Endothelial cell of umbilical vein (primary cell): Measurements from ENCODE around the gene STMP1. TPM values are rescaled to one million over a fixed set of nuclear protein-coding genes. Genes with fewer than 3 reads are reported as not detected.

Experiments used
- BruUV-seq: library from RNA; stranded (reverse); fragments of 400-500 nt; replicated peaks from 2 replicates; lab custom pipeline; 2021; lab: Mats Ljungman, UMichigan
- CTCF ChIA-PET: fragments of 300-600, 350-600 bp; sonication (Branson Sonifier 250); formaldehyde crosslinking; loops from one replicate; lab custom pipeline; 2021; ENCODE audit warnings: antibody characterized with exemption, inconsistent platforms; lab: Charles Lee
- POLR2A ChIA-PET: fragments of 300-600, 350-600 bp; sonication (Branson Sonifier 250); formaldehyde crosslinking; loops from one replicate; lab custom pipeline; 2021; ENCODE audit warnings: antibody characterized with exemption, inconsistent platforms; lab: Charles Lee
- DNase-seq: peaks from one replicate; pipeline ENCODE4 v3.0.0-alpha.2; 2011; ENCODE audit warnings: low read depth, low spot score
- FAIRE-seq: peaks from 2 replicates; lab custom pipeline; 2011; peaks lifted over from hg19 to GRCh38; lab: Jason Lieb, UNC
- H2AFZ ChIP-seq: 2 replicates; pipeline ENCODE4 v1.6.0; 2012; ENCODE audit warnings: low read depth, low read length, control low read depth, inconsistent platforms
- H3K27ac ChIP-seq: 2 replicates; pipeline ENCODE4 v1.5.1; 2011; ENCODE audit warnings: low read depth, mild to moderate bottlenecking, control low read depth, low read length, moderate library complexity; ENCODE audit not compliant: insufficient read depth
- H3K27me3 ChIP-seq, 2 experiments: 2 replicates each; pipeline versions ENCODE4 v1.6.0 to v1.6.1; 2011; ENCODE audit warnings: low read length in 2 of 2, mixed read lengths in 1 of 2; ENCODE audit not compliant: control insufficient read depth in 2 of 2, insufficient read depth in 2 of 2
- H3K36me3 ChIP-seq, 2 experiments: 2 replicates in 1 of 2; 3 replicates in 1 of 2; pipeline ENCODE4 v1.5.1; 2011; ENCODE audit warnings: low read length in 2 of 2, mild to moderate bottlenecking in 1 of 2, moderate library complexity in 1 of 2; ENCODE audit not compliant: control insufficient read depth in 2 of 2, insufficient read depth in 2 of 2; ENCODE audit errors: extremely low read depth in 1 of 2
- H3K4me1 ChIP-seq: 3 replicates; pipeline ENCODE4 v1.5.1; 2011; ENCODE audit warnings: mild to moderate bottlenecking, low read length; ENCODE audit not compliant: control insufficient read depth, insufficient read depth; ENCODE audit errors: extremely low read depth
- H3K4me2 ChIP-seq: 2 replicates; pipeline ENCODE4 v1.6.1; 2011; ENCODE audit warnings: low read length, control low read depth, mixed read lengths; ENCODE audit not compliant: insufficient read depth
- H3K4me3 ChIP-seq, 3 experiments: fragments of 200-600 bp in 1 of 3; sonication (generic), shearing (Covaris generic) in 1 of 3; replicated peaks in 1 of 3; 2 replicates each; pipeline ENCODE4 v1.5.1; 2011 to 2016; ENCODE audit warnings: control low read depth in 3 of 3, low read length in 3 of 3, mild to moderate bottlenecking in 2 of 3, inconsistent platforms in 1 of 3, low read depth in 1 of 3, moderate library complexity in 1 of 3; ENCODE audit not compliant: insufficient read depth in 1 of 3
- H3K79me2 ChIP-seq: 2 replicates; pipeline ENCODE4 v1.6.0; 2012; ENCODE audit warnings: low read length, inconsistent platforms; ENCODE audit not compliant: control insufficient read depth, insufficient read depth
- H3K9ac ChIP-seq: replicated peaks from 2 replicates; pipeline ENCODE3; 2011; ENCODE audit warnings: low read length, control low read depth; ENCODE audit not compliant: insufficient read depth; ENCODE audit errors: extremely low read depth
- H3K9me1 ChIP-seq: replicated peaks from 3 replicates; pipeline ENCODE4 v1.6.0; 2011; ENCODE audit warnings: mild to moderate bottlenecking, low read length; ENCODE audit not compliant: control insufficient read depth, insufficient read depth; ENCODE audit errors: extremely low read depth
- H3K9me3 ChIP-seq: replicated peaks from 2 replicates; pipeline ENCODE4 v1.5.1; 2012; ENCODE audit warnings: low read length, inconsistent platforms; ENCODE audit not compliant: control insufficient read depth, insufficient read depth
- H4K20me1 ChIP-seq: replicated peaks from 2 replicates; pipeline ENCODE3; 2011; ENCODE audit warnings: mild to moderate bottlenecking, low read length; ENCODE audit not compliant: control insufficient read depth, insufficient read depth; ENCODE audit errors: extremely low read depth
- CTCF ChIP-seq, 2 donors: IDR thresholded peaks; 1 replicate in 1 of 2; 2 replicates in 1 of 2; pipeline ENCODE4 v1.5.1; 2011; ENCODE audit warnings: low read length in 2 of 2, mild to moderate bottlenecking in 2 of 2, moderate library complexity in 2 of 2, control low read depth in 1 of 2, inconsistent platforms in 1 of 2, low read depth in 1 of 2; ENCODE audit not compliant: insufficient read depth in 1 of 2; ENCODE audit errors: extremely low read depth in 1 of 2
- EZH2 ChIP-seq: IDR thresholded peaks from 2 replicates; pipeline ENCODE4 v1.6.1; 2012; ENCODE audit warnings: borderline replicate concordance, low read depth, mild to moderate bottlenecking, moderate library complexity, low read length, inconsistent platforms; ENCODE audit not compliant: severe bottlenecking
- FOS ChIP-seq: IDR thresholded peaks from 2 replicates; pipeline ENCODE4 v1.6.1; 2011; ENCODE audit warnings: mild to moderate bottlenecking, low read length, moderate library complexity, borderline replicate concordance; ENCODE audit not compliant: insufficient read depth
- GATA2 ChIP-seq: IDR thresholded peaks from 2 replicates; pipeline ENCODE4 v1.7.0; 2011; ENCODE audit warnings: low read depth, mild to moderate bottlenecking, moderate library complexity, mixed read lengths, low read length; ENCODE audit not compliant: insufficient read length, insufficient read depth
- JUN ChIP-seq: IDR thresholded peaks from 2 replicates; pipeline ENCODE4 v1.6.1; 2011; ENCODE audit warnings: borderline replicate concordance, low read depth; ENCODE audit not compliant: insufficient read length, insufficient read depth
- MAX ChIP-seq: IDR thresholded peaks from 2 replicates; pipeline ENCODE4 v1.6.1; 2011; ENCODE audit not compliant: insufficient read depth, insufficient read length
- MYC ChIP-seq: IDR thresholded peaks from one replicate; pipeline ENCODE4 v1.6.1; 2011; ENCODE audit warnings: mild to moderate bottlenecking, low read depth, low read length
- POLR2A ChIP-seq: IDR thresholded peaks from 2 replicates; pipeline ENCODE4 v1.6.1; 2012; ENCODE audit warnings: low read depth, mild to moderate bottlenecking, control low read depth, low read length
- POLR2AphosphoS5 ChIP-seq: IDR thresholded peaks from 2 replicates; pipeline ENCODE4 v1.6.1; 2012; ENCODE audit warnings: low read depth, mild to moderate bottlenecking, control low read depth, low read length, moderate library complexity; ENCODE audit not compliant: insufficient read depth
- dilution Hi-C: fragments of 300-500 bp; cut with MboI; formaldehyde crosslinking; loops from one replicate; pipeline ENCODE4 v1.15.0; 2019; ENCODE audit warnings: low sequenced_read_pairs; ENCODE audit not compliant: extremely low pct_ligation_motif_present
- intact Hi-C: fragments of 100-400 bp; cut with micrococcal nuclease; formaldehyde crosslinking; loops from one replicate; pipeline ENCODE4 v1.10.0; 2022
- polyA plus RNA-seq, 4 experiments: library from polyadenylated mRNA; depleted of rRNA in 3 of 4; stranded (reverse) in 3 of 4; unstranded in 1 of 4; fragments of >200 nt; gene quantifications; 2 replicates each; pipeline versions ENCODE4 v1.2.1 to v1.2.3, GENCODE V29; 2011 to 2012; ENCODE audit warnings: missing spikeins in 1 of 4
- total RNA-seq: library from RNA; stranded (reverse); gene quantifications from 2 replicates; pipeline ENCODE4 v1.2.3, GENCODE V29; 2021

STMP1 gene
- total and polyA plus RNA-seq, 2 donors (not counting 3 experiments of a cell fraction or from before 2014, with no cell fraction given) = 17.1 to 31.3 TPM

GRCh38 chr7:135713836-135714470, 51.6 kb downstream of the STMP1 start:
- H3K36me3 ChIP-seq = no peaks in the 10 kb centered on the region
- no TSS peak for BruUV-seq
- POLR2A ChIA-PET = no interaction called here
- no peak overlapping the region for H3K4me2 ChIP-seq
- H3K9me1 ChIP-seq = no peaks in the 10 kb centered on the region
- H3K9ac ChIP-seq = no peak overlapping the region
- dilution Hi-C loops = no loop called here
- CTCF ChIA-PET = interaction anchor here (1.0 to 3.7 kb wide), 6 partner anchors 9 to 51 kb away, joined by 3 to 14 read pairs (median 7); partner anchors contain the start of gene STMP1
- FAIRE-seq (no peak), DNase-seq (no peak)
- H3K4me3 ChIP-seq = no peak overlapping the region
- no peaks in the 10 kb centered on the region for H4K20me1 ChIP-seq
- no peaks in the 10 kb centered on the region for H3K9me3 ChIP-seq
- H3K79me2 ChIP-seq = no peaks in the 10 kb centered on the region
- H3K4me1 ChIP-seq = peaks cover 15% of the 10 kb centered on the region
- no peaks in the 10 kb centered on the region for H3K27me3 ChIP-seq
- TF ChIP-seq GATA2 (no peak), MAX (no peak), MYC (no peak), CTCF (IDR thresholded peaks at IDR 0.05; ENCODE audit: extremely low read depth in 1 of 2, insufficient read depth in 1 of 2, low read depth in 1 of 2, low read length in 2 of 2) (no peak), POLR2AphosphoS5 (no peak), EZH2 (no peak), POLR2A (no peak), FOS (no peak), JUN (no peak)
- H3K27ac ChIP-seq = no peak overlapping the region
- no peak overlapping the region for H2AFZ ChIP-seq
- intact Hi-C loops = loop anchor here (5.0 kb wide), 2 partner anchors 33 to 83 kb away; partner anchors contain the start of gene FAM180A
